Loucy (cell line): Measurements from ENCODE around the gene ADARB1.
A peak's percentile ranks its signal among the peaks of the same experiment; 100 is the strongest.
"Not testable (repeated sequence)": the region's sequence is repeated elsewhere in the genome, so short reads cannot be mapped to it uniquely, and the experiment has no call there.

Experiments used
- H2AFZ ChIP-seq: fragments of 200-600 bp; sonication (generic); 2 replicates; pipeline ENCODE4 v1.6.0; 2016; ENCODE audit warnings: antibody characterized with exemption, mild to moderate bottlenecking, low read length, moderate library complexity
- H3F3A ChIP-seq: fragments of 200-600 bp; 2 replicates; pipeline ENCODE4 v1.6.0; 2016; ENCODE audit warnings: antibody characterized with exemption, low read depth, mild to moderate bottlenecking
- H3K27me3 ChIP-seq: fragments of 200-600 bp; sonication (generic); 2 replicates; pipeline ENCODE4 v1.6.1; 2014; ENCODE audit warnings: low read length, mild to moderate bottlenecking; ENCODE audit not compliant: insufficient read depth, poor library complexity, severe bottlenecking
- H3K36me3 ChIP-seq: fragments of 200-600 bp; sonication (generic); 2 replicates; pipeline ENCODE4 v1.6.1; 2016; ENCODE audit warnings: low read length; ENCODE audit not compliant: insufficient read depth
- H3K4me1 ChIP-seq: fragments of 200-600 bp; sonication (generic); 2 replicates; pipeline ENCODE4 v1.5.1; 2014; ENCODE audit warnings: low read length, mild to moderate bottlenecking; ENCODE audit not compliant: insufficient read depth, poor library complexity, severe bottlenecking
- H3K4me2 ChIP-seq: fragments of 200-600 bp; sonication (generic); 2 replicates; pipeline ENCODE4 v1.6.0; 2014; ENCODE audit warnings: antibody characterized with exemption, low read length, low read depth, mild to moderate bottlenecking; ENCODE audit not compliant: poor library complexity, severe bottlenecking
- H3K4me3 ChIP-seq: fragments of 200-600 bp; sonication (generic); 2 replicates; pipeline ENCODE4 v1.5.1; 2014; ENCODE audit warnings: low read length, mild to moderate bottlenecking, mixed read lengths; ENCODE audit not compliant: poor library complexity, severe bottlenecking
- H3K79me2 ChIP-seq: fragments of 200-600 bp; sonication (generic); 2 replicates; pipeline ENCODE4 v1.6.1; 2014; ENCODE audit warnings: low read length; ENCODE audit not compliant: insufficient read depth
- H3K9ac ChIP-seq: fragments of 200-600 bp; sonication (generic); 2 replicates; pipeline ENCODE4 v1.6.0; 2014; ENCODE audit warnings: mild to moderate bottlenecking, low read depth, low read length, moderate library complexity; ENCODE audit not compliant: poor library complexity, severe bottlenecking
- H3K9me2 ChIP-seq: fragments of 200-600 bp; sonication (generic); replicated peaks from 2 replicates; pipeline ENCODE4 v1.6.1; 2016; ENCODE audit warnings: low read depth, low read length, mixed read lengths
- H3K9me3 ChIP-seq: fragments of 200-600 bp; sonication (generic); 2 replicates; pipeline ENCODE4 v1.6.1; 2014; ENCODE audit warnings: mild to moderate bottlenecking, antibody characterized with exemption, low read length, low read depth; ENCODE audit not compliant: insufficient read depth
- H4K20me1 ChIP-seq: fragments of 200-600 bp; sonication (generic); 2 replicates; pipeline ENCODE4 v1.6.0; 2014; ENCODE audit warnings: antibody characterized with exemption, low read length, mild to moderate bottlenecking; ENCODE audit not compliant: insufficient read depth, poor library complexity, severe bottlenecking
- EZH2phosphoT487 ChIP-seq: fragments of 200-600 bp; IDR thresholded peaks from 2 replicates; pipeline ENCODE4 v1.6.1; 2018; ENCODE audit warnings: antibody characterized with exemption, mild to moderate bottlenecking, moderate library complexity, borderline replicate concordance
- TF ChIP-seq, protein P1 (sequence below): fragments of 200-600 bp; sonication (generic); conservative IDR thresholded peaks from 2 replicates; pipeline ENCODE4 v1.5.1; 2014; ENCODE audit warnings: mild to moderate bottlenecking, antibody characterized with exemption, low read length

The ADARB1 gene

DNA sequence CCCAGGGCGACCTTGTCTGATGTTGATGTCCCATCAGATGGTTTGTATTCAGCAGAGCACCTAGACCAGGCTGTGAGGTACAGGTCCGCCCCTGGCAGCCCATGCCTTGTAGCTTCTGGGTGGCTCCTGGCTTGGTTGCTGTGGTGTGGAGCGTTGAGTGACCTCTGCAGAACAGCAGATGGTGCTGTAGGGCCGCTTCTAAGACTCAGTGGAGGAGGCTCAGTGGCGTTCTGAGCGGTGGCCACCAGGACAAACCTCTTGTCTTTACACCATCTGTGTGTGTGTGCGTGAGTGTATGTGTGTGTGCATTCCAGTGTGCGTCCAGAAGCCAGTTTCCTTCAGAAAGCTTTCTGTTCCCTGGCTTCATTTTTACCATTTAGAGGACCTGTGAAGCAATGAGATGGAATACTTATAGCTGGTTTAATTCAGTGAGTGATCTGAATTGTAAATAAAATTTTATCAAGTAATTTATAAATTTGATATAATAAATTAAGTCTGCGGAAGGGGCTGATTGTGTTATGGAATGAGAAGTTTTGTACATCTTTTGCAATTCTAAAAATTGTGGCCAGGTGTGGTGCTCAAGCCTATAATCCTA is 66.1 kb downstream of the ADARB1 start:
- TF ChIP-seq, protein P1, sequence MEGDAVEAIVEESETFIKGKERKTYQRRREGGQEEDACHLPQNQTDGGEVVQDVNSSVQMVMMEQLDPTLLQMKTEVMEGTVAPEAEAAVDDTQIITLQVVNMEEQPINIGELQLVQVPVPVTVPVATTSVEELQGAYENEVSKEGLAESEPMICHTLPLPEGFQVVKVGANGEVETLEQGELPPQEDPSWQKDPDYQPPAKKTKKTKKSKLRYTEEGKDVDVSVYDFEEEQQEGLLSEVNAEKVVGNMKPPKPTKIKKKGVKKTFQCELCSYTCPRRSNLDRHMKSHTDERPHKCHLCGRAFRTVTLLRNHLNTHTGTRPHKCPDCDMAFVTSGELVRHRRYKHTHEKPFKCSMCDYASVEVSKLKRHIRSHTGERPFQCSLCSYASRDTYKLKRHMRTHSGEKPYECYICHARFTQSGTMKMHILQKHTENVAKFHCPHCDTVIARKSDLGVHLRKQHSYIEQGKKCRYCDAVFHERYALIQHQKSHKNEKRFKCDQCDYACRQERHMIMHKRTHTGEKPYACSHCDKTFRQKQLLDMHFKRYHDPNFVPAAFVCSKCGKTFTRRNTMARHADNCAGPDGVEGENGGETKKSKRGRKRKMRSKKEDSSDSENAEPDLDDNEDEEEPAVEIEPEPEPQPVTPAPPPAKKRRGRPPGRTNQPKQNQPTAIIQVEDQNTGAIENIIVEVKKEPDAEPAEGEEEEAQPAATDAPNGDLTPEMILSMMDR = peak; percentile 87
- no peak for TF ChIP-seq EZH2phosphoT487

DNA sequence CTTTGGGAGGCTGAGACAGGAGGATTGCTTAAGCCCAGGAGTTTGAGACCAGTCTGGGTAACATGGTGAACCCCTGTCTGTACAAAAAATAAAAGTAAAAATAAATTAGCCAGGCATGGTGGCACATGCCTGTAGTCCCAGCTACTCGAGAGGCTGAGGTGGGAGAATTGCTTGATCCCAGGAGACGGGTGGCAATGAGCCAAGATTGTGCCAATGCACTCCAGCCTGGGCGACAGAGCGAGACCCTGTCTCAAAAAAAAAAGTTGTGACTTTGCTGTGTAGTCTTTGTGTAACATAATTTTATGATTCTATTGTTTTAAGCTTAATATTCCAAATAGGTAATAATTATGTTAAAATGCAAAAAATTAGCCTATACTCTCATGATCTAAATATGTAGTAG is 66.6 kb downstream of the ADARB1 start:
- H2AFZ ChIP-seq, H3K4me2 ChIP-seq, H3K9me2 ChIP-seq, H4K20me1 ChIP-seq, H3K9ac ChIP-seq, H3K4me1 ChIP-seq, H3K27me3 ChIP-seq, H3K9me3 ChIP-seq, H3K4me3 ChIP-seq, H3F3A ChIP-seq, H3K79me2 ChIP-seq, H3K36me3 ChIP-seq: not testable (repeated sequence)

More for the DNA sequence above, 66.1 kb downstream of the ADARB1 start:
- Histone ChIP-seq H3K9me3 (no peaks in the 10 kb centered on the region), H4K20me1 (no peaks in the 10 kb centered on the region), H3K36me3 (no peaks in the 10 kb centered on the region; the same call in 1 of the 2 replicates), H2AFZ (no peak overlapping the region), H3K4me1 (no peaks in the 10 kb centered on the region), H3F3A (no peaks in the 10 kb centered on the region), H3K27me3 (no peaks in the 10 kb centered on the region), H3K79me2 (no peaks in the 10 kb centered on the region), H3K4me3 (no peak overlapping the region), H3K9ac (no peak overlapping the region), H3K9me2 (no peaks in the 10 kb centered on the region), H3K4me2 (no peak overlapping the region)

DNA sequence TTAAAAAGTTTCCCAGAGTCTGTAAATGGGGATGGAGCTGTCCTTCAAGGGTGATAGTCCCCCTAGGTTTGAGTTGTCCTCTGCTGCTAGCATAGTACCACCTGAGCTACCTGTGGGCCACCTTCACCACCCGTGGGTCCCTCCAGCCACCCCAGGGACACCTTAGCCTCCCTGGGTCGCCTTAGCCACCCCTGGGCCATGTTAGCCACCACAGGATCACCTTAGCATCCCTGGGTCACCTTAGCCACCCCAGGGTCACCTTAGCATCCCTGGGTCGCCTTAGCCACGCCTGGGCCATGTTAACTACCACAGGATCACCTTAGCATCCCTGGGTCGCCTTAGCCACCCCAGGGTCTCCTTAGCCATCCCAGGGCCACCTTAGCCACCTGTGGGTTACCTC is 67.1 kb downstream of the ADARB1 start:
- H3K27me3 ChIP-seq = no peaks in the 10 kb centered on the region
- no peaks in the 10 kb centered on the region for H4K20me1 ChIP-seq
- no peak overlapping the region for H3K4me2 ChIP-seq
- H3K4me1 ChIP-seq = no peaks in the 10 kb centered on the region
- H3K9ac ChIP-seq = no peak overlapping the region
- no peaks in the 10 kb centered on the region for H3K79me2 ChIP-seq
- H3K9me2 ChIP-seq = no peaks in the 10 kb centered on the region
- H3K4me3 ChIP-seq = no peak overlapping the region
- H2AFZ ChIP-seq = no peak overlapping the region
- H3K9me3 ChIP-seq = no peaks in the 10 kb centered on the region
- H3F3A ChIP-seq = no peaks in the 10 kb centered on the region
- H3K36me3 ChIP-seq = no peaks in the 10 kb centered on the region; the same call in 1 of the 2 replicates
- TF ChIP-seq, protein P1 = no peak
- TF ChIP-seq EZH2phosphoT487 = no peak
